IPS-20b (cell line): Measurements from ENCODE around the gene CHIT1.

Experiments
- H3K27ac ChIP-seq: one replicate; pipeline ENCODE4 v1.5.1; 2013; ENCODE audit warnings: low read length
- H3K27me3 ChIP-seq: 2 replicates; pipeline ENCODE4 v1.6.1; 2013; ENCODE audit warnings: mild to moderate bottlenecking, low read length, inconsistent platforms; ENCODE audit not compliant: insufficient read depth
- H3K36me3 ChIP-seq: 2 replicates; pipeline ENCODE4 v1.6.1; 2013; ENCODE audit warnings: low read depth, mild to moderate bottlenecking, inconsistent platforms, low read length, moderate library complexity; ENCODE audit not compliant: insufficient read depth
- H3K4me1 ChIP-seq: 2 replicates; pipeline ENCODE4 v1.6.1; 2013; ENCODE audit warnings: mild to moderate bottlenecking, control low read depth, inconsistent platforms, low read length, moderate library complexity; ENCODE audit not compliant: insufficient read depth
- H3K4me3 ChIP-seq: 2 replicates; pipeline ENCODE4 v1.5.1; 2013; ENCODE audit warnings: mild to moderate bottlenecking, low read length, inconsistent platforms
- H3K9ac ChIP-seq: 2 replicates; pipeline ENCODE4 v1.6.1; 2013; ENCODE audit warnings: low read depth, mild to moderate bottlenecking, inconsistent platforms, low read length, moderate library complexity
- H3K9me3 ChIP-seq: 2 replicates; pipeline ENCODE4 v1.6.1; 2013; ENCODE audit warnings: mild to moderate bottlenecking, low read depth, low read length, inconsistent platforms; ENCODE audit not compliant: insufficient read depth

The CHIT1 gene

DNA sequence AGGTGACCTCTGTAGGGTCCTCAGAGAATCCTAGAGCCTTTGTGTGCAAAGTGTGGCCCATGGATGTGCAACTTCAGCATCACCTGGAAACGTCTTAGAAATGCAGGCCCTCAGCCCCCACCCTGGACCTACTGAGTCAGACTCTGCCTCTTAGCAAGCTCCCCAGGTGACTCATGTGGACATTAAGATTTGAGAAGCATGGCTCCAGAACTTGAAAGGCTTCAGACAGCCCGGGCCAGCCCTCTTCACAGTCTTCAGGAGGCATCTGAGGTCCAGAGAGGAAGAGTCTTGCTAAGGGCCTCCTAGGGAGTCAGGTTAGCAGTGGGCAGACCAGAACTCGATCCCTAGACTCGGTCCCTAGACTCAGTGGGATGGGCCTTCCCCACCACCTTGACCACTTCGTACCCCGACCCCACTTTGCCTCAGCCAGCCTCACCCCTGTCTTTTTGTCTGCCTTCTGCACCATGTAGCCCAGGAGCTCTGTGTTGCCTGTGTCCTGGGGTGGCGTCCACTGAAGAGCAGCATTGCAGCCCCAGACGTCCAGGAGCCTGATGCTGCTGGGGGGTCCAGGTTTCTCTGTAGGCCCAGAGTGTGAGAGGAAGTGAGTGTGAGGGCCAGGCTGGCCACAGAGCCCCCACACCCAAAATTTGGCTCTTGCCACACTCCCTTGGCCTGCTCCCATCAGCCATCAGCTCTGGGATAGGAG is 58.7 kb downstream of the CHIT1 start:
- Histone ChIP-seq H3K36me3 (no peaks in the 10 kb centered on the region), H3K27ac (no peak overlapping the region), H3K27me3 (no peaks in the 10 kb centered on the region), H3K9ac (no peak overlapping the region), H3K4me1 (no peaks in the 10 kb centered on the region), H3K9me3 (no peaks in the 10 kb centered on the region), H3K4me3 (no peak overlapping the region)

DNA sequence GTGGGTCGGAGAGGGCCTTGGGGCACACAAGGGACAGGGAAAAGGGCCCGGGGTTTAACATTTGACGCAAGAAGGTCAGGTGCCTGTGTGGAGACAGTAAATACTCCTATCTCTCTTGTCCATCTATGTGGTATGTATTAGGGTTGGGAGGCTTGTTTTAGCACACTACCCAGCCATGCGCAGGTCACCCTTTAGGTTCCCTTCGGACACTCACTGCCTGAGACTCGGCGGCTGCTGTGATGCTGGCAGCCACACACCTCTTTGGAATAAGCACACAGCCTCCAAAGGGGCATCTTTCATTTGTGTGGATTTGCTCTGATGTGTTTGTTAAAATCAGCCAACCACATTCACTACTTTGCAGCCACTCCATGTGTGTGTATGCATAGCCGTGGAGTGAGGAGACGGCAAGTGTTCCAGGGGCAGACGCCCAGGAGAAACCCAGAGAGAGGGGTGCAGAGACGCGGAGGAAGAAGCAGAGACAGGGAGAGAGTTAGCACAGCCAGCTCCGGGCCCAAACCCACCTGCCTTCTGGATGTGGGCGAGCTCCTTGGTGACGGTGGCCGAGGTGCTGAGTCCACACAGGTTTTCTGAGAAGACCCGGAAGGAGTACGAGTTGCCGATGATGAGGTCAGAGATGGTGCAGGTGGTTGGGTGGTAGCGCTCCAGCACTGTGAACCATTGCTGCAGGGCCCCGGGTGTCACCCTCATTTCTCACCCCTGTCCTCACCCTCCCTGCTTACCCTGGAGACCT is 59.5 kb downstream of the CHIT1 start:
- H3K9ac ChIP-seq = no peak overlapping the region
- no peaks in the 10 kb centered on the region for H3K4me1 ChIP-seq
- H3K27ac ChIP-seq = no peak overlapping the region
- no peaks in the 10 kb centered on the region for H3K9me3 ChIP-seq
- no peaks in the 10 kb centered on the region for H3K36me3 ChIP-seq
- H3K27me3 ChIP-seq = no peaks in the 10 kb centered on the region
- no peak overlapping the region for H3K4me3 ChIP-seq

DNA sequence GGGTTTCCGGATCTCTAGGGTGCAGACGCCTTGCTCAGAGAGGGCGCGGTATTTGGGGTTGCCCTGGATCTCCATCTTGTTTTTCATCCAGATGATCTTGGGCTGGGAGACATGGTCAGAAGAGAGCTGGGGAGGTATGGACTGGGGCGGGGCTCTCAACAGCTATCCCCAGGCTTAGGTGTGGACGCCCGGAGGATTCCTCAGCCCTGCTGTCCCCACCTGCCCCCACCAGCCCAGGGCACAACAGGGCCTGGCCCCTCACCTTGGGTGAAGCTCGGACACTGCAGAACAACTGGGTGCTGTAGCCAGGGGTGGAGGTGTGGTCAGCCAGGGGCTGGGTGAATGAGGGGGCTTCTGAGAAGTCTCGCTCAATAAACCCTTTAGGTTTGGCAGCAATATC is 60.5 kb downstream of the CHIT1 start:
- Histone ChIP-seq H3K9ac (no peak overlapping the region), H3K27me3 (no peaks in the 10 kb centered on the region), H3K36me3 (no peaks in the 10 kb centered on the region), H3K4me3 (no peak overlapping the region), H3K27ac (no peak overlapping the region), H3K4me1 (no peaks in the 10 kb centered on the region), H3K9me3 (no peaks in the 10 kb centered on the region)

DNA sequence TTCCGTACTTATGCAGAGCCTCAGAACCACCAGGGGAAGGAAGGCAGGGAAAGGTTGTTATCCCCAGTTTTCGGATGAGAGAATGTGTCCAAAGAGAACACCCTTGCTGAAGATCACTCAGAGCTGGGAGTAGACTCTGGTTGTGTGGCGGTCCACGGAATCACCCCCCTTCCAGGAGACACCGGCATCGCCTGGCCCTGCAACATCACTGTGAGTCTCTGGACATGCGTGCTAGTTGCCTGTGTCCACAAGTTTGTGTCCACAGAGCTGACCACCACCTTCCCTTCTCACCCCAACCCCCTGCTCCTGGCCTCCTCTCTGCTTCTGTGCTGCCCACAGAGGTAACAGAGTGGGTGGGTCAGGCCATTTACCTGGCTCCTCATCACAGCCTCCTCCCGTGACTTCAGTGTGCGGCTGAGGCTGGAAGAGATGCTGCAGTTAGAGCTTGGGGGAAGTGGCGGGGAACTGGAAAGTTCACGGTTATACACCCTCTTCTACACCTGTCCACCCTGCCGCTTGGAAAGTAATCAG is 61.2 kb downstream of the CHIT1 start:
- Histone ChIP-seq H3K9ac (no peak overlapping the region), H3K9me3 (no peaks in the 10 kb centered on the region), H3K36me3 (no peaks in the 10 kb centered on the region), H3K27ac (no peak overlapping the region), H3K4me1 (no peaks in the 10 kb centered on the region), H3K27me3 (no peaks in the 10 kb centered on the region), H3K4me3 (no peak overlapping the region)

DNA sequence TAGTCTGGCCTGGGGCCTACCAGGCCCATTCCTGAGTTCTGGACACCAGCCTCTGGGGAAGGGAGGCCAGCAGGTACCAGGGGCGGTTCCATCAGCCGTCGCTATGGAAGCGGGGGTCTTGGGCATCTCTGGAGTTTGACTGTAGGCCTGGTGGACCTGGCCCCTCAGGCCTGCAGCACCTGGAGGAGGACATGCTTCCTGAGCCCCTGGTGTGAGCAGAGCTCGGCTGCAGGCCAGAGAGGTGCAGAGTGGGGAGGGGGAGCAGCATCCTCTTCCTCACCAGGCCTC is 61.6 kb downstream of the CHIT1 start:
- Histone ChIP-seq H3K4me3 (no peak overlapping the region), H3K27ac (no peak overlapping the region), H3K9ac (no peak overlapping the region), H3K36me3 (no peaks in the 10 kb centered on the region), H3K27me3 (no peaks in the 10 kb centered on the region), H3K4me1 (no peaks in the 10 kb centered on the region), H3K9me3 (no peaks in the 10 kb centered on the region)

DNA sequence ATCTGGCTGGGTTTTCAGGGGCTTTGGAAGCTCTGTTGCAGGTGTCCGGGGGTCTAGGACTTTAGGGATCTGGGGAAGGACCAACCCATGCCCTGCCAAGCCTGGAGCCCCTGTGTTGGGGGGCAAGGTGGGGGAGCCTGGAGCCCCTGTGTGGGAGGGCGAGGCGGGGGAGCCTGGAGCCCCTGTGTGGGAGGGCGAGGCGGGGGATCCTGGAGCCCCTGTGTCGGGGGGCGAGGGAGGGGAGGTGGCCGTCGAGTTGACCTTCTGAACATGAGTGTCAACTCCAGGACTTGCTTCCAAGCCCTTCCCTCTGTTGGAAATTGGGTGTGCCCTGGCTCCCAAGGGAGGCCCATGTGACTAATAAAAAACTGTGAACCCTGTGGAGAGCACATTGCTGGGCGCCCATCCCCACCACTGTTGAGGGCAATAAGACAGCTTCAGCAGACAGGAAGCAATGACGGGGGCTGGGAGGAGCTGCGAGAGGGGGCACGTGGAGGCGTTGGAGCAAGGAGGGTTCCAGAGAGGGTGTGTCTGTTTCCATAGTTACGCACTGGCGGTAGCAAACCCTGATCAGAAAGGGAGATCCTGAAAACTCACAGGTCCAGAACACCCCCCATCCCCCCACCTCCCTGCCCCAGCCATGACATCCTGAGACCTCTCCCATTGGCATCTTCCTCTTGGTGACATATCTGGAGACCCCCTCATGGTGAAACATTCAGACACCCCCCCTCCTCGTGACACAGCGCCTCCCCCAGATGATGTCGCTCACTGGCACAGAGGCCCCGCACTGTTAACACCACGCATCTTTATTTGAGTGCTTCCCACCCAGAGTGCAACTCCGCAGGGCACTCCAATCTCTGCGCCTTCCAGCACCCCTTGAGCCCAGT is 62.2 kb downstream of the CHIT1 start:
- Histone ChIP-seq H3K36me3 (no peaks in the 10 kb centered on the region), H3K27me3 (no peaks in the 10 kb centered on the region), H3K9me3 (no peaks in the 10 kb centered on the region), H3K4me1 (no peaks in the 10 kb centered on the region), H3K4me3 (no peak overlapping the region), H3K27ac (no peak overlapping the region), H3K9ac (no peak overlapping the region)

DNA sequence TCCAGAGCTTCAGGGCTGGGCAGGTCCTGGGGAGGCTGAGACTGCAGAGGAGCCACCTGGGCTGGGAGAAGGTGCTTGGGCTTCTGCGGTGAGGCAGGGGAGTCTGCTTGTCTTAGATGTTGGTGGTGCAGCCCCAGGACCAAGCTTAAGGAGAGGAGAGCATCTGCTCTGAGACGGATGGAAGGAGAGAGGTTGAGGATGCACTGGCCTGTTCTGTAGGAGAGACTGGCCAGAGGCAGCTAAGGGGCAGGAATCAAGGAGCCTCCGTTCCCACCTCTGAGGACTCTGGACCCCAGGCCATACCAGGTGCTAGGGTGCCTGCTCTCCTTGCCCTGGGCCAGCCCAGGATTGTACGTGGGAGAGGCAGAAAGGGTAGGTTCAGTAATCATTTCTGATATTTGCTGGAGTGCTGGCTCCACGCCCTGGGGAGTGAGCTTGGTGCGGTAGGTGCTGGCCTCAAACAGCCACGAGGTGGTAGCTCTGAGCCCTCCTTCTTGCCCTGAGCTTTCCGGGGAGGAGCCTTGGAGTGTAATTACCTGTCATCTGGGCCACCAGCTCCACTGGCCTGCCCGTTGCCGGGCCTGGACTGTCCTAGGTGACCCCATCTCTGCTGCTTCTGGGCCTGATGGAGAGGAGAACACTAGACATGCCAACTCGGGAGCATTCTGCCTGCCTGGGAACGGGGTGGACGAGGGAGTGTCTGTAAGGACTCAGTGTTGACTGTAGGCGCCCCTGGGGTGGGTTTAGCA is 63.1 kb downstream of the CHIT1 start:
- Histone ChIP-seq H3K9me3 (no peaks in the 10 kb centered on the region), H3K4me3 (no peak overlapping the region), H3K27me3 (no peaks in the 10 kb centered on the region), H3K27ac (no peak overlapping the region), H3K36me3 (no peaks in the 10 kb centered on the region), H3K9ac (no peak overlapping the region), H3K4me1 (no peaks in the 10 kb centered on the region)
